ENCODE measurements around the gene TMEM255B. TPM values are rescaled to one million over a fixed set of nuclear protein-coding genes. Genes with fewer than 3 reads are reported as not detected.

TMEM255B gene
- total RNA-seq, 1 donor from 2014 or later = 0.26 TPM

DNA sequence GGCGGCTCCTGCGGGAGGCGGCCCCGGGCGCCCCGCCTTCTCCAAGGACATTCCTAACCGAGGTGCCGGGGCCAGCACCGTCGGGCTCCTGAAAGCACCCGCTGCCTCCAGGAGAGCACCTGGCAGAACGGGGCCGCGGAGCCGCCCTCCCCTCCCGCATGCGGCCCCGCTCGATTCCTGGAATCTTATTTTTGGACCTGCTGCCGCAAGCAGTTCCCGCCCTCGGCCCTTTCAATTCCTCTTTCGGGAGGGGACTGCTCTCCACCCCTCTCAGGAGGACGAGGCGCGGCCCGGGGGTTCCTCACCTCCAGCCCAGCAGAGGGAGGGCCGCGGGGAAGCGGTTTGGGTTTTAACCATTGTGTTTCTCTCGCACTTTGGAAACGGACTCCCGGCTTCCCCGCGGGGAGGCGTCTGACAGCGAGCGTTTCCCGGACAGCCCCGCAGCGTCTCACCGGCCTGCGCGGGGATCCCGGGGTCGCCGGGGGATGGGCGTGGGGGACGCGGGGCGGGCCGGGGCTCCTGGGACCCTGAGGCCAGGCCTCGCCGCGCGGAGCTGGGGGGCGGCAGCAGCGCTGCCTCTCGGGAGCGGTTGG is 104.0 kb downstream of the TMEM255B start:
- Histone ChIP-seq H3K4me1 (peaks cover 53% of the 10 kb centered on the region), H3K36me3 (no peaks in the 10 kb centered on the region), H3F3A (ENCODE audit: low read depth) (peaks cover 69% of the 10 kb centered on the region), H3K9me3 (ENCODE audit: low read depth) (no peaks in the 10 kb centered on the region), H3K4me2 (peak overlapping the region; percentile 79), H3K27me3 (peaks cover 38% of the 10 kb centered on the region), H3K9ac (no peak overlapping the region), H3K4me3 (peak overlapping the region; percentile 54), H4K20me1 (ENCODE audit: low read depth) (peaks cover 9% of the 10 kb centered on the region), H3K79me2 (ENCODE audit: low read depth) (peaks cover 14% of the 10 kb centered on the region), H3K27ac (no peak overlapping the region), H2AFZ (replicated peaks) (peak overlapping the region; percentile 76)
- H3K27ac Mint-ChIP-seq = no peak overlapping the region
- H3K9me3 Mint-ChIP-seq = peaks cover 13% of the 10 kb centered on the region
- peak overlapping the region; percentile 86 for H3K4me3 Mint-ChIP-seq
- peak; percentile 72 for DNase-seq (ENCODE audit: low spot score)
- peaks cover 41% of the 10 kb centered on the region for H3K27me3 Mint-ChIP-seq (ENCODE audit: insufficient read depth, low read depth)
- TF ChIP-seq EZH2phosphoT487 (IDR thresholded peaks at IDR 0.05) (no peak), EZH2 (IDR thresholded peaks at IDR 0.05) (peak; percentile 73)
- TF ChIP-seq, protein P1, sequence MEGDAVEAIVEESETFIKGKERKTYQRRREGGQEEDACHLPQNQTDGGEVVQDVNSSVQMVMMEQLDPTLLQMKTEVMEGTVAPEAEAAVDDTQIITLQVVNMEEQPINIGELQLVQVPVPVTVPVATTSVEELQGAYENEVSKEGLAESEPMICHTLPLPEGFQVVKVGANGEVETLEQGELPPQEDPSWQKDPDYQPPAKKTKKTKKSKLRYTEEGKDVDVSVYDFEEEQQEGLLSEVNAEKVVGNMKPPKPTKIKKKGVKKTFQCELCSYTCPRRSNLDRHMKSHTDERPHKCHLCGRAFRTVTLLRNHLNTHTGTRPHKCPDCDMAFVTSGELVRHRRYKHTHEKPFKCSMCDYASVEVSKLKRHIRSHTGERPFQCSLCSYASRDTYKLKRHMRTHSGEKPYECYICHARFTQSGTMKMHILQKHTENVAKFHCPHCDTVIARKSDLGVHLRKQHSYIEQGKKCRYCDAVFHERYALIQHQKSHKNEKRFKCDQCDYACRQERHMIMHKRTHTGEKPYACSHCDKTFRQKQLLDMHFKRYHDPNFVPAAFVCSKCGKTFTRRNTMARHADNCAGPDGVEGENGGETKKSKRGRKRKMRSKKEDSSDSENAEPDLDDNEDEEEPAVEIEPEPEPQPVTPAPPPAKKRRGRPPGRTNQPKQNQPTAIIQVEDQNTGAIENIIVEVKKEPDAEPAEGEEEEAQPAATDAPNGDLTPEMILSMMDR (IDR thresholded peaks at IDR 0.05) = no peak
- H3K4me1 Mint-ChIP-seq = peaks cover 64% of the 10 kb centered on the region
- H3K36me3 Mint-ChIP-seq = peaks cover 13% of the 10 kb centered on the region

DNA sequence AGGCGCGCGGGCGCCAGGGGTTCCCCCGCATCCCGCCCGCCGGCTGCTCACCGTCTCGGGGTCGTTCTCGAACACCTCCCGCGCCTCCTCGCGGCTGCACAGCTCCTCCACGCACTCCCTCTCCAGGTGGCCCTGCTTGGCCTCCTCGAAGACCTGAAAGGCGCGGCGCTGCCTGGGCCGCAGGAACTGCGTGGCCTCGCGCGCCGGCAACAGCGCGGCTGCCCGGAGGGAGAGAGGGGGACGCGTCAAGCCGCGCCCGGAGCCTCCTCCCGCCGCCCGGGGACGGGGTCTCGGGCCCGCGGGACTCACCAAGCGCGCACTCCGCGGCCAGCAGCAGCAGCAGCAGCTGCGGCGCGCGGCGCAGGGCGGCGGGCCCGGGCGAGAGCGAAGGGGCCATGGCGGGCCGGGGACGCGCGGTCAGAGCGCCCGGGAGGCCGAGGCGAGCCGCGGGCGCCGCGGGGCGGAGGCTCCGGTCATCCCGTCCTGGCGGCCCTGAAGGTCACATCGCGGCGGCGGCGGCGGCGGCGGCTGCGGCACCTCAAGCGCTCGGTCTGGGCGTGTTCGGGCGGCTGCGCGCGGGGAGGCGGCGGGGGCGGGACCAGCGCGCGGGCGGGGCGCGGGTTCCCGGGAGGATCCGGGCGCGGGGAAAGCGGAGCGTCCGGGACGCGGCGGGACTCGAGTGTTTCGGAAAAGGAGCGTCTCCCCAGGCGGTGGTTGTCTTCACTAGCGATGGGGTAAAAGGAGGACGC is 104.7 kb downstream of the TMEM255B start, which contains the start of gene GAS6:
TSS of gene GAS6 (minus strand) at position 553 of the 749 bp plus-strand sequence. CDS start at position 397, 156 bp downstream.
- Histone ChIP-seq H3K4me3 (peak within 1 kb of the TSS; percentile 54), H3K4me2 (peak within 1 kb of the TSS; percentile 79), H3K79me2 (ENCODE audit: low read depth) (peaks cover 7% of the 10 kb centered on the region), H3K9ac (no peak within 1 kb of the TSS), H3K4me1 (peaks cover 54% of the 10 kb centered on the region), H4K20me1 (ENCODE audit: low read depth) (peaks cover 9% of the 10 kb centered on the region), H3F3A (ENCODE audit: low read depth) (peaks cover 67% of the 10 kb centered on the region), H3K36me3 (no peaks in the 10 kb centered on the region), H3K27ac (no peak within 1 kb of the TSS), H3K9me3 (ENCODE audit: low read depth) (no peaks in the 10 kb centered on the region), H3K27me3 (peaks cover 38% of the 10 kb centered on the region), H2AFZ (replicated peaks) (peak within 1 kb of the TSS; percentile 76)
- Mint-ChIP-seq H3K9me3 (peaks cover 11% of the 10 kb centered on the region), H3K4me1 (peaks cover 62% of the 10 kb centered on the region), H3K36me3 (peaks cover 9% of the 10 kb centered on the region), H3K27ac (peak within 1 kb of the TSS; percentile 62), H3K27me3 (ENCODE audit: insufficient read depth, low read depth) (peaks cover 43% of the 10 kb centered on the region), H3K4me3 (peak within 1 kb of the TSS; percentile 90)
- TF ChIP-seq EZH2phosphoT487 (IDR thresholded peaks at IDR 0.05) (no peak), EZH2 (IDR thresholded peaks at IDR 0.05) (no peak)
- TF ChIP-seq, protein P1 (IDR thresholded peaks at IDR 0.05) = no peak
- peak; percentile 79 for DNase-seq (ENCODE audit: low spot score)

DNA sequence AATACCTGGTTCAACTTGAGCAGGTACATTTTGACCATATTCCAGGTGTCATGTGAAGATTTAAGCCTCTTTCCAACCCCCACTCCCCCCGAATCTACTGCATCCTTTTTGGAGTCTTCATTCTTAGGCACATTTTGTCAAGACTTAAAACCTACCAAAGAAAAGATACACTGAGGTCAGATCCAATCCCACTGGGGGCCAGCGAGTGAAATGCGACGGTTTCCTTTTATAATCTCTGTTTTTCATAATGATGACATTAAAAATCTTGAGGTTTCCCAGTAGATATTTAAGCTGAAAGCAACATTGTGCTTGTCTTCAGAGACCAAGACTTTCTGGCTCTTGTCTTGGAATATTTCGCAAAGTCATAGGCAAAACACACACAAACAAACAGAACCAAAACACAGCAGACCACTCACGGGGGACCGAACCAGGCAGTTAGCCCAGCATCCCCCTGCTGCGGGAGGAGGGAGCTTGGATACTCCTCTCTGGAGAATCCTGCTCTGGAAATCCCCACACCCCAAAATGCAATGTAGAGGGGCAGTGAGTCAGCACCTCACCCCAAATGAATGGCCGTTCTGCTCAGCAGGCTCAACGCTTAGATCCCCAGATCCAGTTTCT is 105.4 kb downstream of the TMEM255B start:
- H3K4me3 Mint-ChIP-seq = peak overlapping the region; percentile 90
- peaks cover 52% of the 10 kb centered on the region for H3K4me1 ChIP-seq
- peaks cover 9% of the 10 kb centered on the region for H4K20me1 ChIP-seq (ENCODE audit: low read depth)
- H3K9me3 Mint-ChIP-seq = peaks cover 11% of the 10 kb centered on the region
- H3K27ac ChIP-seq = no peak overlapping the region
- peaks cover under 1% of the 10 kb centered on the region for H3K79me2 ChIP-seq (ENCODE audit: low read depth)
- H3K4me3 ChIP-seq = peak overlapping the region; percentile 54
- H3K9me3 ChIP-seq (ENCODE audit: low read depth) = no peaks in the 10 kb centered on the region
- peaks cover 38% of the 10 kb centered on the region for H3K27me3 Mint-ChIP-seq (ENCODE audit: insufficient read depth, low read depth)
- DNase-seq (ENCODE audit: low spot score) = no peak
- H2AFZ ChIP-seq (replicated peaks) = no peak overlapping the region
- H3K27ac Mint-ChIP-seq = peak overlapping the region; percentile 62
- H3K36me3 ChIP-seq = no peaks in the 10 kb centered on the region
- peaks cover 60% of the 10 kb centered on the region for H3F3A ChIP-seq (ENCODE audit: low read depth)
- H3K9ac ChIP-seq = no peak overlapping the region
- peak overlapping the region; percentile 79 for H3K4me2 ChIP-seq
- H3K27me3 ChIP-seq = peaks cover 38% of the 10 kb centered on the region
- TF ChIP-seq EZH2phosphoT487 (IDR thresholded peaks at IDR 0.05) (no peak), EZH2 (IDR thresholded peaks at IDR 0.05) (no peak)
- TF ChIP-seq, protein P1 (IDR thresholded peaks at IDR 0.05) = no peak
- H3K36me3 Mint-ChIP-seq = peaks cover 9% of the 10 kb centered on the region
- peaks cover 60% of the 10 kb centered on the region for H3K4me1 Mint-ChIP-seq

Data from neural progenitor cell (in vitro differentiated cells).